Measurements from ENCODE around the gene HBP1.

Gene HBP1

DNA sequence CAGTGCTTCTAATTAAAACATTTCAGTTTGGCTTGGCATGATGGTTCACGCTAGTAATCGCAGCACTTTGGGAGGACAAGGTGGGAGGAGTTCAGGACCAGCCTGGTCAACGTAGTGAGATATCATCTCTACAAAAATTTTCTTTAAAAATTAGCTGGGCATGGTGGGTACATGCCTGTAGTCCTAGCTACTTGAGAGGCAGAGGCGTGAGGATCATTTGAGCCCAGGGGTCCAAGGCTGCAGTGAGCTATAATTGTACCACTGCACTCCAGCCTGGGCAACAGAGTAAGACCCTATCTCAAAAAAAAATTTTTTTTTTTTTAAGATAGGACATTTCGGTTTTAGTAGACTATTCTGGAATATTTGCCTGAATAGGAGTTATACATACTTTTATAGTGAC is 12.4 kb downstream of the HBP1 start:
- ATAC-seq (ENCODE audit: low read depth) = no peak
- Mint-ChIP-seq H3K9me3 (no peaks in the 10 kb centered on the region), H3K4me3 (no peak overlapping the region), H3K4me1 (peaks cover 18% of the 10 kb centered on the region), H3K27me3 (no peaks in the 10 kb centered on the region), H3K27ac (peak overlapping the region; percentile 43), H3K36me3 (peaks cover 26% of the 10 kb centered on the region)
- DNase-seq (ENCODE audit: low spot score in 2 of 2) = no peak

DNA sequence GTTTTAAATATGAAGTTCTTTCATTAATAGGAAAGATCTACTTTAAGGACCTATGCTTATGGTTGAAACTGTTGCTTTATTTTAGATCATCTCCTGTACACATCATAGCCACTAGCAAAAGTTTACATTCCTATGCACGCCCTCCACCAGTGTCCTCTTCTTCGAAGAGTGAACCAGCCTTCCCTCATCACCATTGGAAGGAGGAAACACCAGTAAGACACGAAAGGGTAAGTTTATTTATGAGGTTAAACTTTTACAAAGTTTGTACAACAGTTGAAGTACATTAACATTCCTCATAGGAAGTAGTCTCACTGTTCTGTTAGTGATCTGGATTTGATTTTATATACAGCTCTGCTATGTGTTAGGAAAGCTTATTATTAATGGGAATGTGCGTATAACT is 16.9 kb downstream of the HBP1 start:
- ATAC-seq (ENCODE audit: low read depth) (no peak), DNase-seq (ENCODE audit: low spot score in 2 of 2) (no peak)
- Mint-ChIP-seq H3K4me1 (peaks cover 9% of the 10 kb centered on the region), H3K9me3 (no peaks in the 10 kb centered on the region), H3K36me3 (peaks cover 45% of the 10 kb centered on the region), H3K27ac (peak overlapping the region; percentile 17), H3K27me3 (no peaks in the 10 kb centered on the region), H3K4me3 (no peak overlapping the region)

DNA sequence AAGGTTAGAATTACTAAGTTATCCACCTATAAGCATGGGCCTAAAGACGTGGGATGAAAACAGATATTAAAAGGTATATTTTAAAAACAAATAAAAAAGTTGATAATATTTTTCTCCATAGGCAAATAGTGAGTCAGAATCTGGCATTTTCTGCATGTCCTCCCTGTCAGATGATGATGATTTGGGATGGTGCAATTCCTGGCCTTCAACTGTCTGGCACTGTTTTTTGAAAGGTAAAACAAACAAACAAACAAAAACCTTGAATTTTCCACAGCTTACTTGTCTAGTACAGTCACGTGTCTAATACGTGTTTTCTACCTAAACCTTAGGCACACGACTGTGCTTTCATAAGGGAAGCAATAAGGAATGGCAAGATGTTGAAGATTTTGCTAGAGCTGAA is 17.4 kb downstream of the HBP1 start:
- Mint-ChIP-seq H3K27ac (no peak overlapping the region), H3K27me3 (no peaks in the 10 kb centered on the region), H3K4me3 (no peak overlapping the region), H3K36me3 (peaks cover 43% of the 10 kb centered on the region), H3K4me1 (peaks cover 9% of the 10 kb centered on the region), H3K9me3 (no peaks in the 10 kb centered on the region)
- DNase-seq (ENCODE audit: low spot score in 2 of 2) (no peak), ATAC-seq (ENCODE audit: low read depth) (no peak)

DNA sequence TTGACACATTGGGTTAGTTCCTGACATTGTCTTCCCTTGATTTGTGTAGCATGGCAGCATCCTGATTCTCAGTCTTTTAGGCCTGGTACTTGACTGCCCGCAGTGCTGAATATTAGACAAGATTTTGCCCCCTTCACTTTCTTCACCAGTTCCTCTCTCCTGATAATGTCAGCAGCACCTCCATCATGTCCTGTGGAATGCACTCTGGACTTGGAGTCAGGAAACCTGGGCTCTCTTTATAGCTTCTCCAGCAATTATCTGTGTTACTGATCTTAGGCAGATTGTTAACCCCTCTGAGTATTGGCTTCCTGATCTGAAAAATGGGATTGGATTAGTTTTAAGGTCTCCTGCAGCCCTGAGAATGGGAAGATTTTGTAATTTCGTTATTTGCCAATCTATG is 19.0 kb downstream of the HBP1 start:
- Mint-ChIP-seq H3K4me1 (peaks cover 9% of the 10 kb centered on the region), H3K27me3 (no peaks in the 10 kb centered on the region), H3K27ac (peak overlapping the region; percentile 39), H3K36me3 (peaks cover 46% of the 10 kb centered on the region), H3K4me3 (no peak overlapping the region), H3K9me3 (no peaks in the 10 kb centered on the region)
- ATAC-seq (ENCODE audit: low read depth) = no peak
- no peak for DNase-seq (ENCODE audit: low spot score in 2 of 2)

- H3K27me3 Mint-ChIP-seq = no peaks in the 10 kb centered on the region
- H3K4me3 Mint-ChIP-seq = no peak overlapping the region
- peaks cover 5% of the 10 kb centered on the region for H3K4me1 Mint-ChIP-seq
- DNase-seq (ENCODE audit: low spot score in 2 of 2) = no peak
- no peaks in the 10 kb centered on the region for H3K9me3 Mint-ChIP-seq
- peaks cover 42% of the 10 kb centered on the region for H3K36me3 Mint-ChIP-seq
- H3K27ac Mint-ChIP-seq = no peak overlapping the region
- ATAC-seq (ENCODE audit: low read depth) = no peak
These were observed 21.3 kb downstream of the HBP1 start for GRCh38 chr7:107190090-107190489.

DNA sequence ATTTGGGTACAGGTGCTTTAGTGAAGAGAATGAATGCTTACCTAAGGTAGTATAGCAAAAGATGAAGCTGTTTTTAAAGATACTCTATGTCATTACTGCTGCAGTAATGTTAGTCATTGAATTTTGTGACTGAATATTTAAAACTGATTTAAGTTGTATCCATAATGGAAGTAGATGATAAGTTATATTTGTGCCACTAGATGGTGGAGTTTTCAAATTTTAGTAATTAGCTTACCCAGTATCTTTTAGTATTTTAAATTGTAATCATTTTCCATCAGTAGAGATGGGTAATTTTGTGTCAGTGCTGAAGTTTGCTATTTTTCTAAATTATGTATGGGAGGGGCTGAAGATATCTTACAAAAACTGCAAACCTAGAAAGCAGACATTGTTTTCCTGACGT is 25.2 kb downstream of the HBP1 start:
- peaks cover 25% of the 10 kb centered on the region for H3K36me3 Mint-ChIP-seq
- DNase-seq (ENCODE audit: low spot score in 2 of 2) = no peak
- no peak overlapping the region for H3K4me3 Mint-ChIP-seq
- peak overlapping the region; percentile 68 for H3K27ac Mint-ChIP-seq
- H3K4me1 Mint-ChIP-seq = no peaks in the 10 kb centered on the region
- no peaks in the 10 kb centered on the region for H3K27me3 Mint-ChIP-seq
- no peaks in the 10 kb centered on the region for H3K9me3 Mint-ChIP-seq
- ATAC-seq (ENCODE audit: low read depth) = no peak

DNA sequence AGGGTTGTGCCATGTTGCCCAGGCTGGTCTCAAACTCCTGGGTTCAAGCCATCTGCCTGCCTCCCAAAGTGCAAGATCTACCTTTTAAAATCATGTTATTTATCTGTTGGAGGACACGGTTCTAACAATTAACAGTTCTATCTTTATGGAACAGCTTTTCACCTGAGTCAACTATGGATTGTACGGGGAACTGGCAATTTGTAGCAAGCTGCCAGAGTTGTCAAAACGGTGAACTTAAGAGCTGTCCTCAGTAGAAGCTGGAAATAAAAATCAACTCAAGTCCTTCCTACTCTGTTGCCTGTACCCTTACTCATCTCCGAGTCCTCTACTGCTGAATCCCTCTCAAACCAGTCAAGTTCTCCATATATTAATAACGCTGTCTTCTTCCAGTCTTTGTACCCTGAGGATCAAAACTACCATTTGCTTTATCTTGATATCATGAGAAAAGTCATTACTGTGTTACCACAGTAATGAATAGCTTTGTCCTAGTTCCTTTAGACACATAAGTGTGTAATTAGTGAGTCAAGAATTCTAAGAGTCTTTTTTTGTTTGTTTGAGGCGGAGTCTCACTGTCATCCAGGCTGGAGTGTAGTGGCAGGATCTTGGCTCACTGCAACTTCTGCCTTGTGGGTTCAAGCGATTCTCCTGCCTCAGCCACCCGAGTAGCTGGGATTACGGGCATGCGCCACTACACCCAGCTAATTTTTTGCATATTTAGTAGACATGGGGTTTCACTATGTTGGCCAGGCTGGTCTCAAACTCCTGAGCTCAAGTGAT is 28.2 kb downstream of the HBP1 start:
- no peaks in the 10 kb centered on the region for H3K9me3 Mint-ChIP-seq
- no peaks in the 10 kb centered on the region for H3K4me1 Mint-ChIP-seq
- DNase-seq (ENCODE audit: low spot score in 2 of 2) (no peak), ATAC-seq (ENCODE audit: low read depth) (no peak)
- no peak overlapping the region for H3K4me3 Mint-ChIP-seq
- H3K27me3 Mint-ChIP-seq = no peaks in the 10 kb centered on the region
- peaks cover 30% of the 10 kb centered on the region for H3K36me3 Mint-ChIP-seq
- no peak overlapping the region for H3K27ac Mint-ChIP-seq

DNA sequence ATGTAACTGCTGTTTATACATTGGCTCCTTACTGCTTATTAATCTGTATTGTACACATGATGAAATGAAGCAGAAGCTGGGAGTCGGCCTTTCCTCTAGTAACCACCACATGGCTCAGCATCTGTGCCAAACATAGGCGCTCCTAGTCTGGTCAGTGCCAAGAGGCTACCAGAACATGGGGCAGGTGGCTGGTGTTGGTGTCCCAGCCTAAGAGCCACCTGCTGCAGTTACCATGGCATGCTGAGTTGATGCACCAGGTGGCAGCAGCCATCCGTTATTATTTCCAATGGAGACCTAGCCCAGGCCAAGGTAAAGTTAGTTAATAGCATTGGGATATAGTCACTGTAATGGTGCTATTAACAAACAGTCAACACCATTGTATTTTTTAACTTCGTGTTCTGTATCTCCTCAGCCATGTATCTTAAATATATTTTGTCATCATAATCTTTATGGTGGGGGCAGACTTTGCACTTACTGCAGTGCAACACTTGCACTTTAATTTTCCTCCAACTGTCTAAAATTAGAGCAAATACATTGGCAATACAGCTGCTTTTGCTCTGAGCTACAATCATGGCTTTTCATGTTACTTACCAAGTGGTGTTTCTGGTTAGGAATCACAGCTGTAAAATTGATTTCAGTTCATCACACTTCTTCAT is 33.1 kb downstream of the HBP1 start:
- Mint-ChIP-seq H3K9me3 (no peaks in the 10 kb centered on the region), H3K4me1 (no peaks in the 10 kb centered on the region), H3K4me3 (no peak overlapping the region), H3K27ac (no peak overlapping the region), H3K27me3 (no peaks in the 10 kb centered on the region), H3K36me3 (peaks cover 47% of the 10 kb centered on the region)
- ATAC-seq (ENCODE audit: low read depth) (peak; percentile 60), DNase-seq (ENCODE audit: low spot score in 2 of 2) (peak in 1 of 2 donors; percentile 26)

GRCh38 chr7:107203607-107204006 is 34.8 kb downstream of the HBP1 start:
- DNase-seq (ENCODE audit: low spot score in 2 of 2) = no peak
- no peak overlapping the region for H3K4me3 Mint-ChIP-seq
- no peaks in the 10 kb centered on the region for H3K4me1 Mint-ChIP-seq
- H3K9me3 Mint-ChIP-seq = no peaks in the 10 kb centered on the region
- H3K27ac Mint-ChIP-seq = no peak overlapping the region
- H3K36me3 Mint-ChIP-seq = peaks cover 41% of the 10 kb centered on the region
- H3K27me3 Mint-ChIP-seq = no peaks in the 10 kb centered on the region
- no peak for ATAC-seq (ENCODE audit: low read depth)

DNA sequence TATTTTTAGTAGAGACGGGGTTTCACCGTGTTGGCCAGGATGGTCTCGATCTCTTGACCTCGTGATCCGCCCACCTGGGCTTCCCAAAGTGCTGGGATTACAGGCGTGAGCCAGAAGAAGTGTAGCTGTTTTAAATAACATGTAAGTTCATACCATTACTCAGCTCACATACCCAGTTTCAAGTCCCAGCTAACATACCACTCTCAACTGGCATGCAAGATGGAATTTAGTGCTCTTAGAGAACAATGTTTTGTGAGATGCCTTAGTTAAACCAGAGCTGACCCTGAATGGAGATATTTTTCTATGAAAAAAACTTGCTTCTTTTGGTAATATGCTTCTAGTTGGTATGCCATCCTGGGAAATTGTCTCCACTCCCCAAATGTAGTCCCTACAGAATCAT is 37.3 kb downstream of the HBP1 start:
- DNase-seq (ENCODE audit: low spot score in 2 of 2) (no peak), ATAC-seq (ENCODE audit: low read depth) (no peak)
- no peaks in the 10 kb centered on the region for H3K9me3 Mint-ChIP-seq
- peak overlapping the region; percentile 64 for H3K27ac Mint-ChIP-seq
- no peaks in the 10 kb centered on the region for H3K4me1 Mint-ChIP-seq
- no peak overlapping the region for H3K4me3 Mint-ChIP-seq
- no peaks in the 10 kb centered on the region for H3K27me3 Mint-ChIP-seq
- peaks cover 44% of the 10 kb centered on the region for H3K36me3 Mint-ChIP-seq

DNA sequence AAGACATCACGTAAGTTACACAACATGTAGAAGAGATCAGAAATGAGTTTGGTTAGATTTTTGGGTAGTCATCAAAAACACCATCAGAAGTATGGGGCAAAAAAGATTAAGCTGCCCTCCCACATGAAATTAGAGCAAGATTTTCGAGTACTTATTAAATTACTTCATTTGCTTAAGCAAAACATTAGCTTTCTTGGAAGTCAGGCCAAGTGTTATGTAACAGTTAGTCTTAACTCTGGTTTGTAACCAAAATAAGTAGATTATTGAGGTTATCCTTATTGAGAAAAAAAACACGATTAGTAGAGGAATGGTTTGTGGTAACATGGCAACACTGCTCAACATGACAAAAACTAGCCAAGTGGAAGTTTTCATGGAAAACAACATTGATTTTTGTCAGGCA is 37.9 kb downstream of the HBP1 start:
- Mint-ChIP-seq H3K27me3 (no peaks in the 10 kb centered on the region), H3K4me1 (no peaks in the 10 kb centered on the region), H3K36me3 (peaks cover 43% of the 10 kb centered on the region), H3K9me3 (no peaks in the 10 kb centered on the region), H3K4me3 (no peak overlapping the region), H3K27ac (peak overlapping the region; percentile 64)
- no peak for ATAC-seq (ENCODE audit: low read depth)
- DNase-seq (ENCODE audit: low spot score in 2 of 2) = no peak

GRCh38 chr7:107207459-107207858 is 38.7 kb downstream of the HBP1 start:
- peaks cover 40% of the 10 kb centered on the region for H3K36me3 Mint-ChIP-seq
- H3K27ac Mint-ChIP-seq = no peak overlapping the region
- no peak for ATAC-seq (ENCODE audit: low read depth)
- no peak for DNase-seq (ENCODE audit: low spot score in 2 of 2)
- H3K4me1 Mint-ChIP-seq = no peaks in the 10 kb centered on the region
- H3K4me3 Mint-ChIP-seq = no peak overlapping the region
- H3K9me3 Mint-ChIP-seq = no peaks in the 10 kb centered on the region
- no peaks in the 10 kb centered on the region for H3K27me3 Mint-ChIP-seq

DNA sequence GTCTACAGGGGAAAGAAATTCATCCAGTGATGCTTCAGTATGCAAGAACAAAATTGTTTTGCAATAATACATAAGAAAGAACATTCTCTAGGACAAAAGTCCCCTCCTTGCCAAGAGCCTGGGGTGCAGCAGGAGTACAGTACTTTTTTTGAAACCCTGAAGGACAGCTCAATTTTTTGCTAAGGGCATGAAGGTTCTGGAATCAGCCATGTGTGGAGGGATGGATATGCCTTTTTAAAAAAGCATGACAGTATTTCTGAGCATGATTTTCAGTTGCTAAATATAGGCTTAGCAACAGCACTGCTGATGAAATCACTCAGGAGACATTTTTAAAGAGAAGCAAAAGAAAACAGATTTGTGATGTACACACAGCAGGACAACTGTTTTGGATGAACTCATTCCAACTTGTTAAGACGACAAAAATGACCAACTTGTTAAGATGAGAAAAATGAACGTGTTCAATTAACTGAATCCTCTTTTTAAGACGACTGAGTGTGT is 39.3 kb downstream of the HBP1 start:
- H3K27ac Mint-ChIP-seq = no peak overlapping the region
- H3K36me3 Mint-ChIP-seq = peaks cover 42% of the 10 kb centered on the region

DNA sequence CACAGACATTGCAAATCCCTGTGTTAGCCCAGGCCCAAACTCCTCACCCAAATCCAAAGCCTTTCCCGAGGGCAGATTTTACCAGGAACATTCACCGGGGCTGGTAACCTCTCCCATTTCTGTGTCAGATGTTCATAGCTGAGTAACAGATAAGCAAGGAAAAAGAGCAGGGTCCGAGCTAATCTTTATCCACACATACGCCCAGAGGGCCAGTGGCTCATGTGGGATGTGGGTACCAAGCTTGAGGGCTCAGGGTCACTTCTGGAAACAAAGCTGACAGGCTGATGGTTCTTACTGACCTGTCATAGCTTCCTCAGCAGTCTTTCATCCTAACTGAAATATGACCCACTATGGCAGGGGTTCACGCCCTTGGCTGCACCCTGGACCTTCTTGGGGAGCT is 39.8 kb downstream of the HBP1 start:
- Mint-ChIP-seq H3K4me1 (no peaks in the 10 kb centered on the region), H3K4me3 (no peak overlapping the region), H3K9me3 (peaks cover under 1% of the 10 kb centered on the region), H3K27ac (no peak overlapping the region), H3K36me3 (peaks cover 45% of the 10 kb centered on the region), H3K27me3 (no peaks in the 10 kb centered on the region)
- no peak for DNase-seq (ENCODE audit: low spot score in 2 of 2)
- no peak for ATAC-seq (ENCODE audit: low read depth)

More for the DNA sequence above, 39.3 kb downstream of the HBP1 start:
- no peaks in the 10 kb centered on the region for H3K27me3 Mint-ChIP-seq
- no peak overlapping the region for H3K4me3 Mint-ChIP-seq
- DNase-seq (ENCODE audit: low spot score in 2 of 2) = no peak
- no peak for ATAC-seq (ENCODE audit: low read depth)
- H3K9me3 Mint-ChIP-seq = no peaks in the 10 kb centered on the region
- H3K4me1 Mint-ChIP-seq = no peaks in the 10 kb centered on the region

DNA sequence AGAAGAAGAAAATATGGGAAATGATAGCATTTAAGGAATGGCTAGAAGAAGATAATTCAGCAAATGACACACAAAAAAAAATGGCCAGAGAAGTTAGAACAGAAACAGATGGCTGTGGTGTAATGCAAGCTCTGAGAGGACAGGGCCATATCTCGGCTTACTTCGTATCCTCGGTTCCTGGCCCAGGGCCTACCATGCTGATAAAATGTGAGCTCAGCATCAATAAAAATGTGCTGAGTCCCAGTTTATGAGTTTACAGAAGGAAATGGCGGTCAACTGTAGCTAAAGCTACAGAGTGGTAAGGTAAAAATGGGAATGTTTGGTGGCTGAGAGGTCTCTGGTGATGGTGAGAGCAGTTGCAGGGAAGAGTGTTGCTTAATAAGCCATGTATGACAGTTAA is 40.8 kb downstream of the HBP1 start:
- no peaks in the 10 kb centered on the region for H3K27me3 Mint-ChIP-seq
- DNase-seq (ENCODE audit: low spot score in 2 of 2) = no peak
- H3K4me1 Mint-ChIP-seq = no peaks in the 10 kb centered on the region
- ATAC-seq (ENCODE audit: low read depth) = no peak
- no peak overlapping the region for H3K4me3 Mint-ChIP-seq
- peak overlapping the region; percentile 2 for H3K27ac Mint-ChIP-seq
- peaks cover 44% of the 10 kb centered on the region for H3K36me3 Mint-ChIP-seq
- H3K9me3 Mint-ChIP-seq = peaks cover 4% of the 10 kb centered on the region
